HG02885 (cell line): ENCODE data around the gene PAK6.

ENCODE experiments used
- ATAC-seq: cut with Tn5 transposase; IDR thresholded peaks from one replicate; pipeline ENCODE4 v1.9.1; 2021; ENCODE audit warnings: mild to moderate bottlenecking; ENCODE audit not compliant: unreplicated experiment, poor library complexity

Gene PAK6

GRCh38 chr15:40287968-40288367 lies 49.1 kb downstream of the PAK6 start:
- ATAC-seq, result no peak

GRCh38 chr15:40289140-40289775 lies 50.4 kb downstream of the PAK6 start:
- no peak for ATAC-seq

- no peak for ATAC-seq
Observed at GRCh38 chr15:40290545-40290917, 51.7 kb downstream of the PAK6 start.

- ATAC-seq, result no peak
Observed at GRCh38 chr15:40290918-40291574, 52.2 kb downstream of the PAK6 start.

GRCh38 chr15:40292246-40292645 lies 53.4 kb downstream of the PAK6 start:
- no peak for ATAC-seq

- no peak for ATAC-seq
Observed at GRCh38 chr15:40293006-40293405, 54.1 kb downstream of the PAK6 start.

GRCh38 chr15:40293905-40294895 lies 55.3 kb downstream of the PAK6 start:
- ATAC-seq, result no peak

- ATAC-seq, result no peak
Observed at GRCh38 chr15:40295297-40295696, 56.4 kb downstream of the PAK6 start.

- ATAC-seq, result no peak
Observed at GRCh38 chr15:40295877-40296560, 57.2 kb downstream of the PAK6 start.

- ATAC-seq, result no peak
Observed at GRCh38 chr15:40296561-40297230, 57.8 kb downstream of the PAK6 start.

GRCh38 chr15:40297356-40297755 lies 58.5 kb downstream of the PAK6 start:
- no peak for ATAC-seq

GRCh38 chr15:40298216-40298935 lies 59.5 kb downstream of the PAK6 start:
- ATAC-seq, result no peak

GRCh38 chr15:40300367-40300766 lies 61.5 kb downstream of the PAK6 start:
- no peak for ATAC-seq

GRCh38 chr15:40300771-40301170 lies 61.9 kb downstream of the PAK6 start:
- ATAC-seq, result no peak

GRCh38 chr15:40301467-40302179 lies 62.8 kb downstream of the PAK6 start:
- no peak for ATAC-seq

- no peak for ATAC-seq
Observed at GRCh38 chr15:40302288-40302886, 63.5 kb downstream of the PAK6 start.

GRCh38 chr15:40302981-40303380 lies 64.1 kb downstream of the PAK6 start:
- ATAC-seq, result no peak

- no peak for ATAC-seq
Observed at GRCh38 chr15:40303576-40303975, 64.7 kb downstream of the PAK6 start.
